Activated naive CD8-positive, alpha-beta T cell (primary cell): ENCODE measurements around the gene ZC3H10.
"Not testable (repeated sequence)": the region's sequence is repeated elsewhere in the genome, so short reads cannot be mapped to it uniquely, and the experiment has no call there.

Experiments used
- H3K27ac Mint-ChIP-seq: one replicate; pipeline ENCODE4 v1.8.0; 2021; ENCODE audit warnings: mixed read lengths
- H3K27me3 Mint-ChIP-seq: one replicate; pipeline ENCODE4 v1.8.0; 2021; ENCODE audit warnings: mixed read lengths
- H3K36me3 Mint-ChIP-seq: one replicate; pipeline ENCODE4 v1.8.0; 2021; ENCODE audit warnings: mixed read lengths
- H3K4me1 Mint-ChIP-seq: one replicate; pipeline ENCODE4 v1.8.0; 2021; ENCODE audit warnings: low read depth, mixed read lengths
- H3K4me3 Mint-ChIP-seq: one replicate; pipeline ENCODE4 v1.8.0; 2021; ENCODE audit warnings: mild to moderate bottlenecking, mixed read lengths
- H3K9me3 Mint-ChIP-seq: one replicate; pipeline ENCODE4 v1.8.0; 2021; ENCODE audit warnings: low read depth, mixed read lengths

Gene ZC3H10

DNA sequence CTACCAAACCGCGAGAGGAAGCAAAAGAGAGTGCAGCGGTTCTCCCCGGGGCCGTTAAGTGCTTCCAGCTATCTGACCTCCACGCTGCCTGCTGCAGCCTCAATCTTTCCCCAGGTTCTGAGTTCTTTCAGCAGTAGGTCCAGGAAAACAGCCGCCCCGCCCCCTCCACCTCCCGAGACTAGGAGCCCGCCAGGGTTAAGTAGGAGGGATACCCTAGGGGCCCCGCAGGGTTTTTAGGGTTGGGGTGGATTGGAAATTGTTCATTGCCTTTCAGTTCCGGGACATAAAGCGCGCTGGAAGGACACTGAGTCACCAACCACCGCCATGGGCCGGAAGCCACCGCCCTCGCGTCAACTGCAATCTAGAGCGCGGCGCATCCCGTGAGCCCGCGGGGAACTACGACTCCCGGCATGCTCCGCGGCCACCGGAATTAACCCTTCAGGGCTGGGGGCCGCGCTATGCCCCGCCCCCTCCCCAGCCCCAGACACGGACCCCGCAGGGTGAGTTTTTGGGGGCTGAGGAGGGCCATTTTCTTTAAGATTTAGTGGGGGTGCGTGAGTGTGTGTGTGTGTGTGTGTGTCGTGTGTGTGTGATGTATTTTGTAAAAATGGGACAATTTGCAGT is 34.2 kb downstream of the ZC3H10 start, which contains the start of gene MYL6B:
MYL6B (plus strand) TSS at position 456 of the 624 bp plus-strand sequence. CDS start 1,332 bp downstream, outside the sequence.
- H3K9me3 Mint-ChIP-seq, result no peaks in the 10 kb centered on the region
- peak within 1 kb of the TSS; percentile 99 for H3K27ac Mint-ChIP-seq
- H3K4me3 Mint-ChIP-seq, result peak within 1 kb of the TSS; percentile 91
- H3K36me3 Mint-ChIP-seq, result no peaks in the 10 kb centered on the region
- peaks cover 29% of the 10 kb centered on the region for H3K4me1 Mint-ChIP-seq
- no peaks in the 10 kb centered on the region for H3K27me3 Mint-ChIP-seq

DNA sequence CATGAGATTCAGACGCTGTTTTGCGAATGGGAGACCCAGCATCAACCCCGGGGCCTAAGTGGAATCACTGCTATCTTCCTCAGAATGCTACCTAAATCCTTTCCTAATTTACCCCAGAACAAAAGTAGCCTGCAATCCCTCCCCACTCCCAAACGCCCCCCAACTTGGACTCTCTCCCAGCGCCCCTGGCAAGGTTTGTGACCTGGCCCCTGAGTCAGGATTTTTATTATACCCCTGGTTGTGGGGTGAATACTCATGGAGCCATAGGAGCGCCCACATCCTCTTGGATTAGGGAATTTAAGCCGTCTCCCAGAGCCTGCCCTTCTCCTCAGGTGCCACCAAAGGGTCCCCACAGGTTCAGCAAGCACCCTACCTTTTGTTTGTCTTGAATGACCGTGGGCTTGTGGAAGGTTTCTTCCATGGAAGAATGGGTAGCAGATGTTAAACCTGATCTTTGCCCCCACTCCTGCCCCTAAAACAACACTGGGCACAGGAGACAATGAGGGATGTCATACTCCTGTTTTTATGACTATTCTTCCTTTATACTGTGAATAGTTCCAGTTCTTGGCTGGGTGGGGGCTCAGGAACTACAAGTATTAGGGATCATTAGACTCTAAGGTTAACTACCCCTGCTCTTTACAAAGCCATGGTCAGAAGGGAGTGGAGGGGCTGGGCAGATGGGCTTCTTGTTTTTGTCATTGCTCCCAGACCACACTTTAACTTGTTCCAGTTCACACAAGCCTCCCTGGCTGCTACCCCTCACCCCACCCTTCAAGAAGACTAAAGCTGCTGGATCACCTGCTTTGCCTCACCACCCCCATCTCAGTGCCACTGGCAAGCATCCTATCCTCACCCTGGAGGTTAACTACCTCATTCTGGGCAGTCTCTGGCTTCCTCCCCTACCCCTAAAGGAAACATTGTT is 35.0 kb downstream of the ZC3H10 start:
- Mint-ChIP-seq H3K27ac (peak overlapping the region; percentile 99), H3K9me3 (no peaks in the 10 kb centered on the region), H3K36me3 (no peaks in the 10 kb centered on the region), H3K4me1 (peaks cover 34% of the 10 kb centered on the region), H3K4me3 (peak overlapping the region; percentile 91), H3K27me3 (no peaks in the 10 kb centered on the region)

DNA sequence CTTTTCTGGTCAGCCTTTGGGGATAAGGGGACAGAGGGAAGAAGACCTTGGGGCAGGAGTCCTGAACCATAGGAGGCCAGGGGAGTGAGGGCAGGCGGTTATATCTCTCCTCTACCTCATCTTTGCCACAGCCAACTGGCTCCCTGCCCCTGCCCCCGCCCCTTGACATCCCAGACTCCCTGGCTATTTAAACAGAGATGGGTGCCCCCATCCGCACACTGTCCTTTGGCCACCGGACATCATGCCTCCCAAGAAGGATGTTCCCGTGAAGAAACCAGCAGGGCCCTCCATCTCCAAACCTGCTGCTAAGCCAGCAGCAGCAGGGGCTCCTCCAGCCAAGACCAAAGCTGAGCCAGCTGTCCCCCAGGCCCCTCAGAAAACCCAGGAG is 35.6 kb downstream of the ZC3H10 start:
- Mint-ChIP-seq H3K36me3 (no peaks in the 10 kb centered on the region), H3K4me1 (peaks cover 34% of the 10 kb centered on the region), H3K4me3 (peak overlapping the region; percentile 91), H3K27ac (no peak overlapping the region), H3K27me3 (no peaks in the 10 kb centered on the region), H3K9me3 (no peaks in the 10 kb centered on the region)

DNA sequence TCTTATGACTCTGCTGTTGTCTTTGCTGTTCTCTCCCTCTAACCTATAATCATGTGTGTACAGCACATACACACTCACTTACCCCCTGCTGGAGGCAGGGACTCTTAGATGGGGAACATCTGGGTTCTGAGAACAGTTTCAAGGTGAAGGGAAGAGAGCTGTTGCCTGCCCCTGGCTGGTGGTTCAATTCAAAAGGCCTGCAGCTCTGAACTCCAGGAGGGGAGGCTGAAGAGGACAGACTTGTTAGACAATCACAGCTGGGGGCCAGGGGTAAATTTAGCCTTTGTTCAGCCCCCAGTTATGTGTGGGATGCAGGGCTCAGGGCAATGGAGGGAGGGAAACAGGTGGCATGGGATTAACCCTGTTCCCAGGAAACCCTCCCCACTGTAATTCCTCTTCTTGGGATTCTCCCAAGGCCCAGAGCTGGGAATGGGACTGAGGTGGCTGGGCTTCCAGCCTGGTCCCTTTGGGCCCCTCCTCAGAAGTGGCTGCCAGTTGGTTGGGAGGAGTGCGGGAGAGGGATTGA is 36.2 kb downstream of the ZC3H10 start:
- Mint-ChIP-seq H3K4me3 (no peak overlapping the region), H3K9me3 (no peaks in the 10 kb centered on the region), H3K36me3 (peaks cover 4% of the 10 kb centered on the region), H3K4me1 (peaks cover 39% of the 10 kb centered on the region), H3K27me3 (no peaks in the 10 kb centered on the region), H3K27ac (no peak overlapping the region)

DNA sequence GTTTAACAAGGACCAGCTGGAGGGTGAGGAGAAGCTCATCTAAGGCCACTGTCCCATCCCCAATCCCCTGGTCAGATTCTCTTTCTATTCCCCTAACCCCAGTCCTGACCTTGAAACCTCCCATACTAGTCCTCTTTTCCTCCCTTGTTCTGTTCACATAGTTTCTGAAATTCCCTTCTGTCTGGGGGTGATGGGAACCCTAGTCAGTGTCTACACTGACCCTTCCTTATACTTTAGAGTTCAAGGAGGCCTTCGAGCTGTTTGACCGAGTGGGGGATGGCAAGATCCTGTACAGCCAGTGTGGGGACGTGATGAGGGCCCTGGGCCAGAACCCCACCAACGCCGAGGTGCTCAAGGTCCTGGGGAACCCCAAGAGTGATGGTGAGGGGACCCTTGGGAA is 36.8 kb downstream of the ZC3H10 start:
- Mint-ChIP-seq H3K9me3 (no peaks in the 10 kb centered on the region), H3K4me1 (peaks cover 44% of the 10 kb centered on the region), H3K27ac (peak overlapping the region; percentile 66), H3K36me3 (peaks cover 7% of the 10 kb centered on the region), H3K27me3 (no peaks in the 10 kb centered on the region), H3K4me3 (no peak overlapping the region)

DNA sequence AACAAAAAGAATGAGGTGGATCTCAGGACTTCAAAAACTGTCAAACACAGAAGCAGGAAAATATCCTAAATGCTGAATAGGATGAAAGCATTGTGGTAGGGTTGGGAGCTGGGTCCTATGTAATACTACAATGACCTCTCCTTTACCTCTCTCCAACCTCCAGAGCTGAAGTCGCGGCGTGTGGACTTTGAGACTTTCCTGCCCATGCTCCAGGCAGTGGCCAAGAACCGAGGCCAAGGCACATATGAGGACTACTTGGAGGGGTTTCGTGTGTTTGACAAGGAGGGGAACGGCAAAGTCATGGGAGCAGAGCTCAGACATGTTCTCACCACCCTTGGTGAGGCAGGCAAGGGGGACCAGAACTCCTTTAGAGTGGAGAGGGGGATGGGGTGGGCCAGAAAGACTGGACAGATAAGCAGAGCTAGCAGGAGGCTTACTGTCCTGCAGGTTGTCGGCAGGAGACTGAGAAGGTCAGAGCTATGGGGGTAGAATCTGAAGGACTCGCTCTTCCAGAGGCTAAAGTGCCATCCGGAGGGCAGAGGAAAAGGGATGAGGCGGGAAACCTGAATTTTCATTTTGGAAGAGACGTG is 37.3 kb downstream of the ZC3H10 start:
- Mint-ChIP-seq H3K27me3 (no peaks in the 10 kb centered on the region), H3K4me3 (peak overlapping the region; percentile 33), H3K4me1 (peaks cover 46% of the 10 kb centered on the region), H3K36me3 (peaks cover 12% of the 10 kb centered on the region), H3K27ac (no peak overlapping the region), H3K9me3 (no peaks in the 10 kb centered on the region)

DNA sequence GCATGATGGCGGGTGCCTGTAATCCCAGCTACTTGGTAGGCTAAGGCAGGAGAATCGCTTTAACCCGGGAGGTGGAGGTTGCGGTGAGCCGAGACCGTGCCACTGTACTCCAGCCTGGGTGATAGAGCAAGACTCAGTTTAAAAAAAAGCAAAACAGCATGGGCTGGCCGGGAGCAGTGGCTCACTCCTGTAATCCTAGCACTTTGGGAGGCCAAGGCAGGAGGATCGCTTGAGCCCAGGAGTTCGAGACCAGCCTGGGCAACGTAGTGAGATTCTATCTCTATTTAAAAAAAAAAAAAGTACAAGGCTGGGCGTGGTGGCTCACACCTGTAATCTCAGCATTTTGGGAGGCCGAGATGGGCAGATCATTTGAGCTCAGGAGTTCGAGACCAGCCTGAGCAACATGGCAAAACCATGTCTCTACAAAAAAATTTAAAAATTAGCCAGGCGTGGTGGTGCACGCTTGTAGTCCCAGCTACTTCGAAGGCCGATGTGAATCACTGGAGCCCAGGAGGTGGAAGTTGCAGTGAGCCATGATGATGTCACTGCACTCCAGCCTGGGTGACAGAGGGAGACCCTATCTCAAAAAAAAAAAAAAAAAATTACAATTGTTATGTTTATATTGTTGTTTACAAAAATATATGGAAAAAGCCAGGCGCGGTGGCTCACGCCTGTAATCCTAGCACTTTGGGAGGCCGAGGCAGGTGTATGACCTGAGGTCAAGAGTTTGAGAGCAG is 38.6 kb downstream of the ZC3H10 start:
- Mint-ChIP-seq H3K27ac (peak overlapping the region; percentile 90), H3K4me3 (peak overlapping the region; percentile 98), H3K4me1 (peaks cover 48% of the 10 kb centered on the region), H3K36me3 (peaks cover 18% of the 10 kb centered on the region)
- H3K9me3 Mint-ChIP-seq, H3K27me3 Mint-ChIP-seq: not testable (repeated sequence)

DNA sequence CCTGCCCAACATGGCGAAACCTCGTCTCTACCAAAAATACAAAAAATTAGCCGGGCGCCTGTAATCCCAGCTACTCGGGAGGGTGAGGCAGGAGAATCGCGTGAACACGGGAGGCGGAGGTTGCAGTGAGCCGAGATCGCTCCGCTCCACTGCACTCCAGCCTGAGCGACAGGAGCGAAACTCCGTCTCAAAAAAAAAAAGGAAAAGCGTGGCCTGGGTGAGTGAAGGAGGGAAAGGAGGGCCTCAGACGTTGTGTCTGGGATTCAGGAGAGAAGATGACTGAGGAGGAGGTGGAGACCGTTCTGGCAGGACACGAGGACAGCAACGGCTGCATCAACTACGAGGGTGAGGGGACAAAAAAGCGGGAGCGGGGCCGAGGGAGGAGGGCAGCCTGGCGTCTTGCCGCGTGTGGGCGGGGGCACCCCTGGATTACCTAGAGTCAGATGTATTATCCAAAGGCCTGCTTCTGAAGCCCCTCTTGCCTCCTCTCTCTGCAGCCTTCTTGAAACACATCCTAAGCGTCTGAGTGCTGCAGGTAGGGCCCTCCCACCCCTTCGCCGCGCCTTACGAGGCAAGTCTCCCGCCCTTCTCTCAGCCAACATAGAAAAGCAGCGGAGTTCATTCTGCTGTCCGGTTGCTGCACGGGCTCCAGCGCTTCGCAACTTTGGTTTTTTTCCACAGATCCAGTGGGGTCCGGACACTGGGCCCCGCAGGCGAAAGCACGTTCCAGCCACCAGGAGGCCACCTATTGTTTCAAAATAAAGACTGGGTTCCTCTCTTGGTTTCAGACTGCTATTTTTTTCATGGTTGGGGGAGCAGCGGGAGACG is 39.3 kb downstream of the ZC3H10 start:
- H3K27ac Mint-ChIP-seq, result peak overlapping the region; percentile 90
- H3K36me3 Mint-ChIP-seq, result peaks cover 18% of the 10 kb centered on the region
- H3K9me3 Mint-ChIP-seq, result no peaks in the 10 kb centered on the region
- H3K4me1 Mint-ChIP-seq, result peaks cover 46% of the 10 kb centered on the region
- H3K27me3 Mint-ChIP-seq, result no peaks in the 10 kb centered on the region
- H3K4me3 Mint-ChIP-seq, result peak overlapping the region; percentile 98

DNA sequence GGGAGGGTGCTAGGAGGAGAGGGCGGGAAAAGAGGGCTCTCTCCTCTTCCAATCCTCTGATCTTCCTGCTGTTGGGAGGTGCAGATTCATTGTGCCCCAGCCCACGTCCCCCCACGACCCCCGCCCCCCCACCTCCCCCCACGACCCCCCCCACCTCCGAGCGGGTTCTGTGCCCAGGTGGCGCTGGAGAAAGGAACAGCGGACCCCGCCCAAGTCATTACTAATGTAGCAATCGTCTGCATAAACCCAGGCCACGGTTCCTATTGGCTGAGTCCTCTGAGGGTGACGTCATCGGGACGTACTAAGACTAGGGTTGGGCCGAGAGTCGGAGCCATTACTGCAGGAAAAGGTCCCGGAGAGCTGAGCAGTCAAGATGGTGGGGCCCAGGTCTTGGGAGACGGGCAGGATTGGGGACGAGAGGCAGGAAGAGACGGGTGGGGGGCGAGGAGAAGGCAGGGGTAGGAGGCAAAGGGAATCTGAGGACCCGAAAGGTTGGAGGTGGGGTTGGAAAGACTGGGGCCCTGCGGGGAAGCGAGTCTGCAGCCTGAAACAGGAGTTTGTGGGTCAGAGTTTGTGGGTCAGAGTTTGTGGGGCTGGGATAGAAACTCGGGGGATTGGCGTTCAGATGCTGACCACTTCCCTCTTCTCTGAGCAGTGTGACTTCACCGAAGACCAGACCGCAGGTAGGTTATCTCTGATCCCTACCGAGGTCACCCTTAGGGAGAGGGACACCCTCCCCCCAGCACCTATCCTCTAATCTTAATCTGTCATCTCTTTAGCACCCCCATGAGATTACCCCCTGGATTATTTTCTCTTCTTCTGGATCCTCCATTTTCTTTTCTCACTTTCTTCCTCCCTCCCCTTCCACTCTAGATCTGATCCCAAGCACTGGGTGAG is 40.2 kb downstream of the ZC3H10 start, which contains the start of gene MYL6:
MYL6 (plus strand) TSS at position 331 of the 897 bp plus-strand sequence; CDS start at position 374, 43 bp downstream.
- Mint-ChIP-seq H3K4me3 (peak within 1 kb of the TSS; percentile 98), H3K27me3 (no peaks in the 10 kb centered on the region), H3K27ac (peak within 1 kb of the TSS; percentile 97), H3K9me3 (no peaks in the 10 kb centered on the region), H3K4me1 (peaks cover 42% of the 10 kb centered on the region), H3K36me3 (peaks cover 18% of the 10 kb centered on the region)

DNA sequence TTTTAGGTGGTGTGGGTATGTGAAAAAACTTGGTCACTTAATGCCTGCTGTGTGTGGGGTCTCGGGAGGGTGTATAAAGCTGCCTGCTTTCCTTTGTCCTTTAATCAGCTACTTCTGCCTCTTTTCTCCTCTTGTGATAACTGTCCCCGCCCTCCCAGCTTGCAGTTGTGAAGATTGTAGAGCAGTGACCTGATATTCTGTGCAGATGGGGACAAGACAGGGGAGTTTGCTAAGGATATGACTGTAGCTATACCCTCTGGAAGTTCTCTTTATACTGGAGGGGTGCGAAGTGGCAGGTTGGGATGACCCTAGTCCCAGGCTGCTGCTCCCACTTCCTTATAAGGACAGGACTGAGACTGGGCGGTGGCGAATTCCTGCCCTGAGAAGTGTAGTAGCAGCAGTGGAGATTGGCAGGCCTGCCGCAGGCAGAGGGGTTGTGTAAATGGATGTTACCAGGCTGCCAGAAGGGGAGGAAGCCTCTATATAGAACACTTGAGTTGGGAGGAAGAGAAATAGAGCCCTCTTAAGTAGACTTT is 40.9 kb downstream of the ZC3H10 start:
- Mint-ChIP-seq H3K27ac (peak overlapping the region; percentile 97), H3K9me3 (no peaks in the 10 kb centered on the region), H3K27me3 (no peaks in the 10 kb centered on the region), H3K4me3 (peak overlapping the region; percentile 98), H3K36me3 (peaks cover 18% of the 10 kb centered on the region), H3K4me1 (peaks cover 42% of the 10 kb centered on the region)

DNA sequence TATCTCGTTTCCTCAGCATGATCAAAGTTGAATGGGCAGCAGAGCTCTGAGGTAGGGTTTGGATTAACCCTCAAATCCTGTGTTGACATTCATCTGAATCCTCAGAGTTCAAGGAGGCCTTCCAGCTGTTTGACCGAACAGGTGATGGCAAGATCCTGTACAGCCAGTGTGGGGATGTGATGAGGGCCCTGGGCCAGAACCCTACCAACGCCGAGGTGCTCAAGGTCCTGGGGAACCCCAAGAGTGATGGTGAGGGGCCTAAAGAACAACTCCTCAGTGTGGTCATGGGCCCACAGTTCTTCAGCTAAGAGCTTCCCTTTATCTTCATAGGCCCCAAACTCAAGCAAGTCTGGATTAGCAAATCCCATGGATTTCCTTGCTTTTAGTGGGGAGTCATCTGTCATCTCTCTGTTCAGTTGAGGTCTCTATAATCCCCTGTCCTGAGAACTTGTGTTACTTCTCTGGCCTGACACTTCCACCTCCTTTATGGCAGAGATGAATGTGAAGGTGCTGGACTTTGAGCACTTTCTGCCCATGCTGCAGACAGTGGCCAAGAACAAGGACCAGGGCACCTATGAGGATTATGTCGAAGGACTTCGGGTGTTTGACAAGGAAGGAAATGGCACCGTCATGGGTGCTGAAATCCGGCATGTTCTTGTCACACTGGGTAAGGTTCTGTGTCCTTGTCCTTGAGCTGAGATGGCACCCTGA is 41.6 kb downstream of the ZC3H10 start:
- Mint-ChIP-seq H3K27ac (peak overlapping the region; percentile 97), H3K27me3 (no peaks in the 10 kb centered on the region), H3K9me3 (no peaks in the 10 kb centered on the region), H3K4me1 (peaks cover 42% of the 10 kb centered on the region), H3K4me3 (peak overlapping the region; percentile 98), H3K36me3 (peaks cover 18% of the 10 kb centered on the region)

DNA sequence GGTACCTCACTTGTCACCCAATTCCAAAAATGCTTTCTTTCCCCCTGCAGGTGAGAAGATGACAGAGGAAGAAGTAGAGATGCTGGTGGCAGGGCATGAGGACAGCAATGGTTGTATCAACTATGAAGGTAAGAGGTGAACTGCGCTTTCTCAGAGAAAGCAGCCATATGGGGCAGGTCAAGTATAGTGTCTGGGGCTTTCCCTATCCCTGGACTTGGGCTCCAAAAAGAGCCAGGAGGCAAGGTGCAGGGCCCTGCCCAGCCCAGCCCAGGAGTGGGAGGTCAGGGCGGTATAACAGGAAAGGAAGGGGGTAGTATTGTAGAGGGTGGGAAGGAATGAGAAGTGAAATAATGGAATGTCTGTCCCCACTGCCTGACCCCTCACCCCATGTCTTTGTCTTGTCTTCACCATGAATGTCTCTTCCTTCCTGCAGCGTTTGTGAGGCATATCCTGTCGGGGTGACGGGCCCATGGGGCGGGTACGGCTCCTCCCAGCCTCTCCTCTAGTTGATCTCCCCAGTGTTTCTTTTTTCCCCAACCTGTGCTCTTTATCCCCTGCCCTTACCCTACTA is 42.2 kb downstream of the ZC3H10 start:
- H3K27ac Mint-ChIP-seq, result peak overlapping the region; percentile 97

More for the DNA sequence above, 42.2 kb downstream of the ZC3H10 start:
- Mint-ChIP-seq H3K27me3 (no peaks in the 10 kb centered on the region), H3K4me1 (peaks cover 42% of the 10 kb centered on the region), H3K9me3 (no peaks in the 10 kb centered on the region), H3K36me3 (peaks cover 18% of the 10 kb centered on the region), H3K4me3 (peak overlapping the region; percentile 98)
